MV-4-11 (cell line): ENCODE results near the gene MCRIP2.
"Not testable (repeated sequence)": the region's sequence is repeated elsewhere in the genome, so short reads cannot be mapped to it uniquely, and the experiment has no call there.

Experiments used
- DNase-seq: peaks from one replicate; lab custom pipeline; 2025; lab: John Stamatoyannopoulos, UW

The MCRIP2 gene

GRCh38 chr16:641326-642188, at the start of gene MCRIP2:
MCRIP2 (plus strand) TSS chr16:641828; CDS start chr16:641992, 164 bp downstream.
- peak; percentile 79 for DNase-seq

- DNase-seq, result no peak
Observed at GRCh38 chr16:591892-592517, 49.6 kb upstream of the MCRIP2 start.

GRCh38 chr16:592518-593306, 48.9 kb upstream of the MCRIP2 start:
- DNase-seq, result peak; percentile 94

DNA sequence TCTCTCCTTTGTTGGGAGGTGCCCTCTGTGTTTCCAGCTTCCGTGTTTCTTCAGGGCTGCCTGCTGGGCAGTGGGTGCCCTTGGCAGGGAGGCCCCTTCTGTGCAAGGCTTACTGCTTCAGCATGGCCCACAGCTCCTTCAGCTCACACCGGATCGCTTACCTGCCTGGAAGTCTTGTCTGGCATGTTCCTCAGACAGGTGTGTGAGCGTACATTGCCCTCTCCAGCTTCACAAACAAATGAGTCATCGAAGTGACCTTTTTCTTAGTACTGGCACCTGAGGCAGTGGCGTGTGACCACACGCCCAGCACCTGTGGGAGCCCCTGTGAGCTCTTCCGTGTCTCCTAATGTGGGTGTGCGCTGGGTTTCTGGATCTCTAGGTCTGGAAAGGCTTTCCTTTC, 48.2 kb upstream of the MCRIP2 start:
- DNase-seq, result no peak

GRCh38 chr16:593807-594206, 47.8 kb upstream of the MCRIP2 start:
- DNase-seq, result no peak

GRCh38 chr16:595094-595528, 46.5 kb upstream of the MCRIP2 start:
- no peak for DNase-seq

- DNase-seq, result peak; percentile 31
Observed at GRCh38 chr16:595942-596735, 45.5 kb upstream of the MCRIP2 start.

- DNase-seq, result no peak
Observed at GRCh38 chr16:596736-597060, 44.9 kb upstream of the MCRIP2 start.

DNA sequence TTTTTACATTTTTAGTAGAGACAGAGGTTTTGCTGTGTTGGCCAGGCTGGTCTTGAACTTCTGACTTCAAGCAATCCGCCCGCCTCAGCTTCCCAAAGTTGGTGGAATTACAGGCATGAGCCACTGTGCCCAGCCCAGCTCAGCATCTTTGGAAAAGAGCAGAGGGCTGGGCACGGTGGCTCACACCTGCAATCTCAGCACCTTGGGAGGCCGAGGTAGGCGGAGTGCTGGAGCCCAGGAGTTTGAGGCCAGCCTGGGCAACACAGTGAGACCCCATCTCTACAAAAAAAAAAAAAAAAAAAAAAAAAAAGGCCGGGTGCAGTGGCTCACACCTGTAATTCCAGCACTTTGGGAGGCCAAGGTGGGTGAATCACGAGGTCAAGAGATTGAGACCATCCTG, 44.0 kb upstream of the MCRIP2 start:
- DNase-seq, result not testable (repeated sequence)

DNA sequence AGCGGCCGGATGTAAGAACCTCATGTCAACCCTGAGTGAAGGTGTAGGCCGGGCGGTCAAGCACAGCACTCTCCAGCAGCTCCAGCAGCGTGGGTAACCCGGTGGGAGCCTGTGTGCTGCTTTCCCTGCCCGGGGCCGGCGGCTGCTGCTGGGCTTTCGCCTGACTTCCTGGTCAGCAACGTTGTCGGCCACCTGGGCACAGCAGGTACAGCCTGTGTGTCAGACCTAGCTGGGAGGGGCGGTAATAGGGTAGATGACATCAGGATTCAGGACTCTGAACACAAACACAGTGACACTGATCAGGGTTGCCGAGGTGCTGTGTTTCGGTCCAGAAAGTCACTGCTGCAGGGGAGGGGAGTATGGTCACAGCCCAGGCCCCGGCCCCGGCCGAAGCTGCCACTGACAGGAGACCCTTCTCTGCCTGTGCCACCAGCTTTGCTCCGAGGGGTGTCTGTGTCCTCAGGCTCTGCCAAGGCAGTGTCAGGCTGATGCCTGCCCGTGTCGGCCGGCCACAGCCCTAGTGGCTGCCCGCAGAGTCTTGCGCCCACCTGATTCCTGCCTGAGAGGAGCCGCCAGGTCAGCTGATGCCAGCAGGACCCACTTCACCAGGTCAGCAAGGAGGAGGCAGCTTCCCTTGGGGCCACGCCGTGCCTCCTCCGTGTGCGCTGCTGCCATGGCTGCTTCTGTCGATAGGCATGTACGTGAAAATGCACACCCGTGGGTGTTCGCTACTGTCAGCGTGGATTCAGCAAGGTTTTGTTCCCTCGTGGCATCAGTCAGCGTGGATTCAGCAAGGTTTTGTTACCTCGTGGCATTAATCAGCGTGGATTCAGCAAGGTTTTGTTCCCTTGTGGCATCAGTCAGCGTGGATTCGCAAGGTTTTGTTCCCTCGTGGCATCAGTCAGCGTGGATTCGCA, 42.5 kb upstream of the MCRIP2 start:
- no peak for DNase-seq

DNA sequence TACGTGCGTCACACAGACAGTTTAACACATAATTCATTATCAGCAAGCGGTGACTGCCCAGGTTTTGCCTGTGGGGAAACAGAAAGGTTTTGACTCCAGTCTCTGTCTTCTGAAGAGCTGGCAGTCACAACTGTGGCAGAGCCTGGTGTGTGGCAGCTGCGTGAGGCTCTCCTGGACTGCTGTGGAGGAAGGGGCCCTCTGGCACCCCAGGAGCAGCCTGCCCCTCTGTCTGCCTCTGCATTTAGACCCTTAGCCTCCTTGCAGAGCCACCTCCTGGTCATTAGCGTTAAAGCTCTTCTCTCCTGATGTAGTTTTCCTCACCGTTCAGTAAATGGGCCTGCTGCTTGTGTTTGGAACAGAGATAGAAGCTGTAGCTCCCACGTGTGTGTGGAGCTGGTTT, 40.8 kb upstream of the MCRIP2 start:
- no peak for DNase-seq

GRCh38 chr16:603933-604332, 37.7 kb upstream of the MCRIP2 start:
- DNase-seq, result no peak

DNA sequence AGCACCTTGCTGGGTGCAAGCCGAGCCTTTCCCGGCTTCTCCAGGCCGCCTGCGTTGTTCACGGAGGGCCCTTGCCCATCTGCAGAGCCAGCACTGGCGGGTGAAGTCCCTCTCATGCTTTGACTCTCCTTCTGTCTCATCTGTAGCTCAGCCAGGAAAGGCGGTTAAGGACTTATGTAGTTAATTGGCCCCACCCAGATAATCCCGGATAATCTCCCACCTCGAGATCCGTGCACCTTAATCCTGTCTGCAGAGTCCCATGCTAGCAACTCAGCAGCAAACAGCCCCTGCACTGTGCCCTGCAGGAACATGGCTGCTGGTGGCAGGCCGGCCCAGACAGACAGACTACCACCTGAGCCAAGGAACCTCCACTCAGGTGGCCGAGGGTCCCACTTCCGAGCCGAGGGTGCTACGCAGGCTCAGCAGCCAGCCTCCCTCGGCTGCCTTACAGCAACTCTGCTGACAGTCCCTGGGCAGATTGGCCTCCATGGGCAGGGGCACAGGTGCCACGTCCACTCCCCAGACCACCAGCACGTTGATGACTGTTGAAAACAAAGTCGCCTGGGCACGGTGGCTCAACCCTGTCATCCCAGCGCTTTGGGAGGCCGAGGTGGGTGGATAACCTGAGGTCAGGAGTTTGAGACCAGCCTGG, 34.8 kb upstream of the MCRIP2 start:
- DNase-seq, result no peak

- no peak for DNase-seq
Observed at GRCh38 chr16:608019-608418, 33.6 kb upstream of the MCRIP2 start.

- no peak for DNase-seq
Observed at GRCh38 chr16:609316-609715, 32.3 kb upstream of the MCRIP2 start.

- no peak for DNase-seq
Observed at GRCh38 chr16:609984-610383, 31.6 kb upstream of the MCRIP2 start.

DNA sequence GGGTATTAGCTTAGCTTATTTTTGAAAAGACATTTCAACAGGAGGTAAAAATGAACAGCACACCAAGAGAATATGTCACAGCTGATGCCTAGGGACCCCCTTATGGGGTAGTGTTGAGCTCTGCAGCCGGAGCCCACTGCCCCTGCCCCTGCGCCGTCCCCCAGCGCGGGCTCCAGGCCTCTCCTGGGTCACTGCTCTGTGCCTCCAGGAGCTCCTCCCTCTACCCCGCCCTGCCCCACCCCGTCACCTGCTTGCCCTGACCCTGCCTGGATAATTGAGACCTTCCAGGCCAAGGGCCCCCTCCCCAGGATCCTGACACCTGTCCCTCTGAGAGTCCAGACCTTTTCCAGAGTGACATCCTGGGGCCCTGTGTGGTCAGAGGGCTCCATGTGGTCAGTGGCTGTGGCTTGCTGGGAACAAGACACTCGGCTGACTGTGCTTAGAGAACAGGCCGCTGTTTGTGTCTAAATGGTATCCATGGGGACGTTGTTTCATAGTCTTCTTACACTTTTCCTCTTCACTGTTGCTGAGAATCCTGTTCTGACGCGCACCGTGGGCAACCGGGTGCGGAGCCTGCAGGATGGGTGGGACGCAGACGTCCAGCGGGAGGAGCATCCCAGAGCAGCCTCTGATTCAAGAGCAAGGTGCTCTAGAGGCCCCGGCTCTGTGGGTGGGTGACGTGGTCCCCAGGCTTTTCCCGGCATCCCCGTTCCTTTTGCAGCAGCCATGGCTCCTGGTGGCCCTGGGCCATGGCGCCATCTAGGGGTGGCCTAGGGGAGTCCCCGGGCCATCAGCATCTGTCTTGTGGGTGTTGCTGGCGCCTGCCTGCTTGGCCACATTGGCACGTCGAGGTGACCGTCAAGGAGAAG, 30.9 kb upstream of the MCRIP2 start:
- DNase-seq, result no peak

DNA sequence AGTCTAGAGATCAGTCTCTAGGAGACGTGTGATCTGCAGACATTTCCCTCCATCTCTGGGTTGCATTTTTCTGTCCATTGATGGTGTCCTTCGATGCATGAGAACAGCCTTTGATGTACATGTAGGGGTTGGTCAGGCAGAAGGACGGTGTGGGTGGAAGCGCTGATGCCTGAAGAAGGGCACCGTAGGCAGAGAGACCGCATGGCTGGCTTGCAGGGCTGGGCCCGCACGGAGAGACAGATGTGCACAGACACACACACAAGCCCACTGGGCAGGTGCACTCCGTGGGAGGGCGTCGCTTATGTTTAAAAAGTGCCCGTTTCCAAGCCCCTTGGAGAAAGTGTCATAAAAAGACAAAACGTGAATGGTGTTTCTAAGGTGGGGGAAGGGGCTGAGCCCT, 26.5 kb upstream of the MCRIP2 start:
- DNase-seq, result no peak
